Keratinocyte (primary cell): ENCODE data around the gene ST8SIA4.

Experiments used
- CTCF ChIP-seq, 3 experiments: IDR thresholded peaks in 1 of 3; conservative IDR thresholded peaks in 1 of 3; optimal IDR thresholded peaks in 1 of 3; 2 replicates in 2 of 3; 3 replicates in 1 of 3; pipeline versions ENCODE3 to v1.5.1; 2011; ENCODE audit warnings: low read length in 3 of 3, mild to moderate bottlenecking in 3 of 3, moderate library complexity in 2 of 3, control low read depth in 1 of 3, inconsistent platforms in 1 of 3; ENCODE audit not compliant: insufficient read depth in 2 of 3; ENCODE audit errors: extremely low read depth in 1 of 3
- EZH2 ChIP-seq: IDR thresholded peaks from one replicate; pipeline ENCODE4 v1.6.1; 2012; ENCODE audit warnings: inconsistent platforms, mild to moderate bottlenecking, low read length, moderate library complexity

DNA sequence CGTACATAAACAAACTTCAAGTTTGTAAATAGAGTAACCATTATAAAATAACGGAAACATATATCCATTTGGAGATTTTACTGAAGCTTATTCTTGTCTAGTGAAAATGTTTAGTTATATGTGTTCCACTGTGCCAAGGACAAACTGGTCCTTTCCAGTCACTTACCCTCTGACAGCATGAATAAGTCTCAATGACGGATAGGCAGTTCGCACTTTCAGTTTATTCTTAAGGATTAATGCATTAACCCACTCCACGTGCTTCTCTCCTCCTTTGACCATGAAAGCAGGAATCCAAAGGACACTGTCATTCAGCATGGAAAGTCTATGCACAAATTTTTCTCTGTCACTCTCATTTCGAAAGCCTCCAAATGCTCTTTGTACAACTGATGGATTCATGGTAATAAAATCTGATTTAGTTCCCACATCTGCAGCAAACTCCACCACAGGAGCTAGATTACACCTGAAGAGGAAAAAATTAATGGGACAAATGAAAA lies 47.1 kb downstream of the ST8SIA4 start:
- no peak for TF ChIP-seq CTCF (optimal IDR thresholded peaks at IDR 0.05 in 1 of 3, IDR thresholded peaks at IDR 0.05 in 1 of 3, conservative IDR thresholded peaks at IDR 0.05 in 1 of 3; ENCODE audit: extremely low read depth in 1 of 3, insufficient read depth in 2 of 3, low read length in 3 of 3)
- no peak for TF ChIP-seq EZH2
